ENCODE results near the gene INTS11.

INTS11 gene

GRCh38 chr1:1342584-1343115, 18.2 kb upstream of the INTS11 start:
- DNase-seq: no peak

GRCh38 chr1:1342061-1342562, 17.7 kb upstream of the INTS11 start:
- DNase-seq: no peak

- no peak for DNase-seq
These were observed 17.1 kb upstream of the INTS11 start for GRCh38 chr1:1341549-1342021.

- DNase-seq: no peak
These were observed 16.5 kb upstream of the INTS11 start for GRCh38 chr1:1340791-1341548.

- no peak for DNase-seq
These were observed 15.7 kb upstream of the INTS11 start for GRCh38 chr1:1340185-1340584.

GRCh38 chr1:1338278-1338677, 13.8 kb upstream of the INTS11 start:
- DNase-seq: no peak

- no peak for DNase-seq
These were observed 13.3 kb upstream of the INTS11 start for GRCh38 chr1:1337793-1338147.

GRCh38 chr1:1336931-1337792, 12.7 kb upstream of the INTS11 start:
- DNase-seq: no peak

- no peak for DNase-seq
These were observed 12.0 kb upstream of the INTS11 start for GRCh38 chr1:1336446-1336845.

- DNase-seq: no peak
These were observed 11.4 kb upstream of the INTS11 start for GRCh38 chr1:1335792-1336248.

GRCh38 chr1:1335283-1335682, 10.8 kb upstream of the INTS11 start:
- no peak for DNase-seq

GRCh38 chr1:1334835-1335234, 10.4 kb upstream of the INTS11 start:
- no peak for DNase-seq

- DNase-seq: no peak
These were observed 9.2 kb upstream of the INTS11 start for GRCh38 chr1:1333551-1334241.

- DNase-seq: no peak
These were observed 8.5 kb upstream of the INTS11 start for GRCh38 chr1:1332774-1333480.

- no peak for DNase-seq
These were observed 7.7 kb upstream of the INTS11 start for GRCh38 chr1:1332031-1332755.

GRCh38 chr1:1331068-1331965, 6.9 kb upstream of the INTS11 start, which contains the start of gene TAS1R3:
TSS of gene TAS1R3 (plus strand) at chr1:1331280. CDS start at chr1:1331346, 66 bp downstream.
- DNase-seq: no peak

GRCh38 chr1:1330366-1331067, 6.1 kb upstream of the INTS11 start:
- no peak for DNase-seq

- DNase-seq: no peak
These were observed 5.1 kb upstream of the INTS11 start for GRCh38 chr1:1329304-1330210.

GRCh38 chr1:1328254-1328653, 3.8 kb upstream of the INTS11 start:
- no peak for DNase-seq

Measured in RPMI8226 (cell line).